ENCODE data around the gene NR2E3.

NR2E3 gene

DNA sequence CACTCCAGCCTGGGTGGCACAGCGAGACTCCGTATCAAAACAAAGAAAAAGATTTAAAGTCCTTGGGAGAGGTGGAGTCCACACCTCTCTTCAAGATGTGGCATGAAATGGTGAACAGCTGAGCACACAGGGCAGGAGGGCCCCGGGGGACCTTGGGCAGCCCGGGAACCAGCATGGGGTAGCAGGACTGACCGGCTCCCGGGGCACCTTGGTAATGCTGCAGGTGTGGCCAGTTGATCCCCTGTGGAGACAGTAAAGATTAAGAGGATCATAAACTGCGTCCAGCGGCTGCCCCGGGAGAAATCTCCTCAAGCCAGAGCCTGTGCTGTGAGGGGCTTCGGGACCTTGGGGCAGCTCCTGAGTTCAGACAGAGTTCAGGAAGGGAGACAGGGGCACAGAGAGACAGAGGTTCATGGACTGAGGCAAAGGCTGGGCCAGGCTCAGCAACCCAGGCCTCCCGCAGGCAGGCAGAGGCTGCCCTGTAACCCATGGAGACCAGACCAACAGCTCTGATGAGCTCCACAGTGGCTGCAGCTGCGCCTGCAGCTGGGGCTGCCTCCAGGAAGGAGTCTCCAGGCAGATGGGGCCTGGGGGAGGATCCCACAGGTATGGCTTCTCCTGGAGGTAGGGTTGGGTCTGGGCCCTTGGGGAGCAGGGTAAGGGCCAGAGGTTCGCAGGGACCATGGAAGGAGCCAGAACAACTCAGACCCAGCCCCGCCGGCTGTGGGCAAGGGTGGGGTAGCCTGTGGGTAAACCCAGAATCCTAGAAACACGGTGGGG lies at the start of gene NR2E3:
NR2E3 (plus strand) TSS at position 299 of the 780 bp plus-strand sequence; CDS start at position 489, 190 bp downstream.
- FAIRE-seq: no peak

DNA sequence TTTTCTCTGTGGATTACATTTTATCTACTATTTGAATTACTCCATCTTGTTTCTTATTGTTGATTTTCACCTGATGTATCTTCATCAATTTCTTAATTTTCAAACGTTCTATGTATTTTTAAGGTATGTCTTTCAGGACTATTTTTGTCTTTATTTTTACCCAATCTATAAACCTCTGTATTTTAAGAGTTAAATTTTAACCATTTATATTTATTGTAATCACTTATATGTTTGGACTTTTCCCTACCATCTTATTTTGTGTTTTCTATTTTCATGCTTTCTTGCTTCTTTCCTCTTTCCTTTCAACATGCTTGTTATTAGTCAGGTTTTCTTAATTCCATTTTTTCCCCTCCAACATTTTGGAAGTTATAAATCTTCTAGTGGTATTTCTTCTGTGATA lies 49.5 kb upstream of the NR2E3 start:
- no peak for FAIRE-seq

DNA sequence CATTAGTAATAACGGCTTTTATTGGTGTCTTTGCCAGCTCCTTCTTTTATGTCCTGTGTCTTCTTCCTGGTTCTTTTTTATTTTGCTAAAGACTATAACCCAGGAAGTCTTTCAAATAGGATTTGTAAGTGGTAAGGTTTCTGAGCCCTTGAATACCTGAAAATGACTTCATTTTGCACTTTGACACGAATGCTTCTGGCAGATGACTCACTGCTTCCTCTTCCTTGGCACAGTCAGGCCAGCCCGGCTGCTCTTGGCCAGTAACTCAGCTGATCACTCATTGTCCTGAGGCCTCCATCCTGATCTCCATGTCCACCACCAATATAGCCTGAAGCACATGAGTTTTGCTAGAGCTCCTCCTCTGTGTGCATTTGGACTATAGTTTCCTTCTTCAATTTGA lies 48.7 kb upstream of the NR2E3 start:
- no peak for FAIRE-seq

DNA sequence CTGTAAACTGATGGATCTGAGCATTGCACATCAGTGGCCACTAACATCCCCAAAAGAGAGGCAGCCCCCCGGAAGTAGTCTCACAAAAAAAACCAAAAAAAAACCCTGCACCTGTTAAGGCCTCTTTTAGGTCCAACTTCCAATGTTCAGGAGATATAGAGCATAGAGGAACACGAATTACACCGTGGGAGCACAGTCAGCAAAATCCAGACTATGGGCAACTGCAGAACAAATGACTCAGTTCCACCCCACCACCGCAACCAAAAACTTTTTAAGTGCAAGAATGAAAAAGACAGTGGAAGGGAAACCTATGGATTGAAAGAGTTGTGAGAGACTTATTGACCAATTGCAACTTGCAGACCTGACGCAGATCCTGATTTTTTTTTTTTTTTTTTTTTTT lies 42.2 kb upstream of the NR2E3 start:
- FAIRE-seq: no peak

DNA sequence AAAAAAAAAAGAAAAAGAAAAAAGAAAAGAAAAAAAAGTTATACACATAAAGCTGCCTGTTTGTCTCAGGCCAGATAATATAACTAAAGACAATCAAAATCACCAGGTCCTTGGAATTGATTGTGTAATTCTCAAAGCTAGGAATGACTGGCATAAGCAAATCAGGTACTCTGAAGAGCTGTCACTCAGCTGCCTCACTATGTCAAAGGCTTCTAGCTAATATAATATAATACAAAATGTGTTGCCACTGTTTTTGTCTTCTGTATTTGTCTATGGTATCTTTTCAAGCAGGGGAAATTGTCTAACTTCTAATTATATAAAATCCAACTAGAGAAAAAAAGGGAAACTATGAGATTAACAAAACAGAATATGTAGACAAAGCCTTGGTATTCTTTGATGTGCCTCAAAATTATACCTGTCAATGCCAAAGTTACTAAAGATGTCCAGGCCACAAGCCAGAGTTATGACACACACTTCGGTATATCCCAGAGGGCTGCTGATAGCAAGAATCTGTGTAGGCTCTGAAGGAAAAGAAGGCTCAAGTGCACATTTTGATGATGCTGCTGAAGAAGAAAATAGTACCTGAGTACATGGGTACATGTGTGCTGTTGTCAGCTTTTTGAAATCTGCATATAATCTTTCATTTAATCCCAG lies 37.0 kb upstream of the NR2E3 start:
- no peak for FAIRE-seq

- FAIRE-seq: no peak
Observed at GRCh38 chr15:71775856-71776255, 34.5 kb upstream of the NR2E3 start.

GRCh38 chr15:71776304-71776703 lies 34.0 kb upstream of the NR2E3 start:
- FAIRE-seq: no peak

DNA sequence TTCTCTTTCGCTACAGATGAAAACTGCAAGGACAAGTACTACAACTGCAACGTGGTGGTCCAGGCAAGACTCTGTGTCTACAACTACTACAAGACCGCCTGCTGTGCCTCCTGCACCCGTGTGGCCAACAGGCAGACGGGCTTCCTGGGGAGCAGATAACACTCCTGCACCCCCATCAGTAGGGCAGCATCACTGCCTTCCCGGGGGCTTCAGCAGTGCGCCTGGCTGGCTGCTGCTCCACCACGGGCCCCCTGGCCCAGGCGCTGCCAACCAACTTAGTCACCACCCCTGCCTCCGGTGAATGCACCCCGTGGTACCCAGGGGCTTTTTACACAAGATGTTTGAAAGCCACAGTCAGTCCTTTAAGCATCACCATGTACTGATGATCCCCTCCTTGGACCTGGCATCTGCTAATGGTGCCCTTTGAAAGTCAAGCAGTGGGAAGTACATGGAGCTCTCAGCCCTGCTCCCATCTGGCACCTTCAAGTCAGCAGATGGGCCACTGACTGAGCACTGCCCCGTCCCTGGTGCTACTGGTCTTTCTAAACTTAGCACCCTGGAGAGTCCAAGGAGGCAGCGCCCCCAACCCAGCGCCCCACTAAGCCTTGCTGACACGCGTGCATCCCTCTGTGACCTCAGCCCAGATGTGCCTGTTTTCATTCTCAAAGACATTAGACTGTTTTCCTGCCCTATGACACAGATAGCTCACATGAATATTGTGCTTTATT lies 33.0 kb upstream of the NR2E3 start:
- FAIRE-seq: no peak

- FAIRE-seq: no peak
Observed at GRCh38 chr15:71779073-71779797, 31.1 kb upstream of the NR2E3 start.

- FAIRE-seq: peak; percentile 46
Observed at GRCh38 chr15:71780115-71780976, 30.0 kb upstream of the NR2E3 start.

GRCh38 chr15:71781179-71781964 lies 29.0 kb upstream of the NR2E3 start:
- FAIRE-seq: no peak

GRCh38 chr15:71781965-71782265 lies 28.4 kb upstream of the NR2E3 start:
- FAIRE-seq: no peak

DNA sequence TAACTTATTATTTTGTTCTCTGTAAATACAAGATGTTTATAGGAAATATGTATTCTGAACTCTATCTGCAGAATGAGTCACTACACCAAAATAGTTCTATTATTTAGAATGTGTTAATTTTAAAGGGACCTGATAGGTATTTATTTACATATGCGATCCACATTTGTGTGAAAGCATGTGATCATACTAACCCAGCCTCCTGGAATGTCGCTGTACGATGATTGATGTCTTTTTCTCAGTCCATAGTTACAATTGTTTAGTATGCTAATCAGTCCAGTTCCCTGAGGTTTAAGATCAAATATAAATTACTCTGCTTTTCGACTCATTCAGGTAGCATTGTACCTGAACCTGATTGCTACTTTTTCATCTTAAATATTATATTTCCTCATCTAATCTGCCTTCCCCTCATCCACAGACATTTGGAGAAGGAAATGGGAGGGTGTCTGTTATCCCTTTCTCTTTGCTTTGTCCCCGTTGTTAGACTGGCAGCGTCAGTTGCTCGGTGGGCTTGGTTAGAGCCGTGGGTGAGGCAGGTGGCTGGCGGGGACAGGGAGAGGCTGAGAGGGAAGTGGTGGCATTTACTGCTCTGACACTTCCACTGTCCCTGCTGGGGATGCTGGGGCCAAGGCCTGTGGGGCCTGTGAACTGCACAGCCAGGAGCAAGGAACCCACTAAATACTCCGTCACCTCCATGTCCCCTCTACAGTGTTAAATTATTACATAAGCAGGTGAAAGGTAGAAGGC lies 27.8 kb upstream of the NR2E3 start:
- no peak for FAIRE-seq

GRCh38 chr15:71784719-71785118 lies 25.6 kb upstream of the NR2E3 start:
- FAIRE-seq: no peak

- no peak for FAIRE-seq
Observed at GRCh38 chr15:71785996-71786395, 24.4 kb upstream of the NR2E3 start.

DNA sequence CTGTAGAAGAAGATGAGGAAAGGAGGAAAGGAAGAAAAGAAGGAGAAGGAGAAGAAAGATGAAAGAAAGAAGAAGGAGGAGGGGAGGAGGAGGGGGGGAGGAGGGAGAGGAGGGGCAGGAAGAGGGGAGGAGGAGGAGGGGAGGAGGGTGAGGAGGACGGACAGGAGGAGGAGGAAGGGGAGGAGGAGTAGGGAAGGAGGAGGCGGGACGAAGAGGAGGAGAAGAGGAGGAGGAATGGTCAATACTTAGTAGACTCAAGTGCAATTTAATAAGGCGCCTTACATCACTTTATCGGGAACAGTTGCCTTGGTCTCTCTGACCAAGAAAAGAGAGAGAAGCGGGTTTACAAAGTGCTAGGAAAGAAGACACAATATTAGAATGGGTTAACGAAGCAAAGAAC lies 23.7 kb upstream of the NR2E3 start:
- FAIRE-seq: no peak

GRCh38 chr15:71788646-71789579 lies 21.4 kb upstream of the NR2E3 start:
- FAIRE-seq: no peak

GRCh38 chr15:71789616-71790015 lies 20.7 kb upstream of the NR2E3 start:
- no peak for FAIRE-seq

GRCh38 chr15:71790081-71790480 lies 20.3 kb upstream of the NR2E3 start:
- FAIRE-seq: no peak

DNA sequence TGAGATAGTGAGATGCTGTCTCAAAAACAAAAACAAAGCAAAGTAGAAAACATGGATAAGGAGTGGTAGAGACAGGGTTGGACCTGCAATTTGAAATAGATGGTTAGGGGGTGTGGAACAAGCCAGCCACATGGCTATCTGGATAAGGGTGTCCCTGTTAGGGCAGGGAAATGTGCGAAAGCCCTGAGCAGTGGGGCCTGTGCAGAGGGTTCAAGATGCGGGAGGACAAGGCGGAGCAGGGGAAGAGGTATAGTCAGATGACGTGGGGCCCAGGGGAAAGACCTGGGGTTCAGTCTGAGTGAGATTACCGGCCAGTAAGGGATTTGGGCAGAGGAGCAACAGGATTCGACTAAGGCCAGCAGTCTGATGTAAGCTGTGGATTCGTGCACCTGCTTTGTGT lies 18.4 kb upstream of the NR2E3 start:
- FAIRE-seq: no peak

All from G401.6 (cell line).